Activated T-cell treated with anti-CD3 and anti-CD28 coated beads, Interleukin-2, amount 50 U/mL, for 72 hours (primary cell): Measurements from ENCODE around the gene SHROOM3. TPM values are rescaled to one million over a fixed set of nuclear protein-coding genes. Genes with fewer than 3 reads are reported as not detected.

Experiments used
- ATAC-seq, 2 donors: fragments of 150-1000 bp; cut with Tn5 transposase; replicated peaks in 1 of 2; 2 replicates each; pipeline ENCODE4 v1.10.0; 2021; ENCODE audit warnings: moderate library complexity in 2 of 2, mild to moderate bottlenecking in 1 of 2
- DNase-seq, 2 donors: peaks; one replicate each; pipeline ENCODE4 v3.0.0; 2021 to 2022; ENCODE audit warnings: mixed read lengths in 1 of 2
- H3K27ac Mint-ChIP-seq: one replicate; pipeline ENCODE4 v1.8.0; 2022; ENCODE audit warnings: mild to moderate bottlenecking, moderate library complexity, mixed read lengths
- H3K27me3 Mint-ChIP-seq: one replicate; pipeline ENCODE4 v1.8.0; 2022; ENCODE audit warnings: low read depth, mixed read lengths
- H3K36me3 Mint-ChIP-seq, 2 donors: one replicate each; pipeline ENCODE4 v1.8.0; 2022; ENCODE audit warnings: mixed read lengths in 2 of 2, mild to moderate bottlenecking in 1 of 2; ENCODE audit not compliant: insufficient read depth in 2 of 2
- H3K4me1 Mint-ChIP-seq: one replicate; pipeline ENCODE4 v1.8.0; 2022; ENCODE audit warnings: low read depth, mixed read lengths
- H3K4me3 Mint-ChIP-seq, 2 donors: one replicate each; pipeline ENCODE4 v1.8.0; 2022; ENCODE audit warnings: mild to moderate bottlenecking in 2 of 2, mixed read lengths in 2 of 2, moderate library complexity in 2 of 2
- H3K9me3 Mint-ChIP-seq, 2 donors: one replicate each; pipeline ENCODE4 v1.8.0; 2022; ENCODE audit warnings: mixed read lengths in 2 of 2
- total RNA-seq, 2 donors: library from RNA; stranded (reverse); gene quantifications; one replicate each; pipeline ENCODE4 v1.2.3, GENCODE V29; 2022

SHROOM3 gene
- total RNA-seq, 2 donors from 2014 or later = 0.09 to 0.10 TPM

DNA sequence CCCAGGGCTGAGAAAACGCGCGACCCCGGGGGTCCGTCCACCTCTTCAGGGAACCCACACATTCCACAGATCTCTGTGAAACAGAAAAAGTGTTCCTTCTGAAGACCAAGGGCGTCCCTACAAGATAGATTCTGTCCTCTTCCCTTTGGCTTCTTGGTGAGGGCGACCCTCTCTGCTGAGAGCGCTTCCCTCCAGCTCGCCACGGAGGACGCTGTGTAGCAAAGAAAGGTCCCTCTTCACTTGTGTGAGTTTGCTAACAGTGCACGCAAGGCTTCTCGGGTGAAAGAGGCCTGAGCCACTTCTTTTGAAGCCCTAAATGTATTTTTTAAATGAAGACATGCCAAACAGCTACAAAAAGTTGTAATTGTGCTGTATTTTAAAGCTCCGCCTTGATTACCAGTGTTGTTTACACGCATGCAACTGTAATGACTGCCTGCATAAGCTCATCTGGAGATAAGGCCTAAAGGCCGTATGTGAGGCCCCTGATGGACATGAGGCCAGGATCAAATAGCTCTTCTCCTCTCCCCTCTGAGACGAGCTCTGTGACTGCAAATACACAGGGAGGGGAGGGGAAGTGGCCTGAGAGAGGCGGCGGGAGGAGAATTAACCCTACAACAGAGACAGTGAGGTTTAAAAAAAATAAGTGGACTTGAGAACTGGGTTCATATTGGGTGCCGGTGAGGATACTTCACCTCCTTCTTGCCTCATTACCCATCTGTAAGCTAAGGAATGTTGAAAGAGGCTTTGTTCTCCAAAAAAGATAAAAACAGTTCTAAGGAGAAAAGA lies 367.4 kb downstream of the SHROOM3 start:
- peaks cover 50% of the 10 kb centered on the region for H3K27me3 Mint-ChIP-seq
- H3K4me1 Mint-ChIP-seq = peaks cover 12% of the 10 kb centered on the region
- no peak for ATAC-seq
- DNase-seq = no peak
- H3K9me3 Mint-ChIP-seq = peaks cover 2 to 3% of the 10 kb centered on the region in 2 donors
- no peak overlapping the region for H3K4me3 Mint-ChIP-seq
- peaks cover 2 to 3% of the 10 kb centered on the region in 2 donors for H3K36me3 Mint-ChIP-seq
- no peak overlapping the region for H3K27ac Mint-ChIP-seq

DNA sequence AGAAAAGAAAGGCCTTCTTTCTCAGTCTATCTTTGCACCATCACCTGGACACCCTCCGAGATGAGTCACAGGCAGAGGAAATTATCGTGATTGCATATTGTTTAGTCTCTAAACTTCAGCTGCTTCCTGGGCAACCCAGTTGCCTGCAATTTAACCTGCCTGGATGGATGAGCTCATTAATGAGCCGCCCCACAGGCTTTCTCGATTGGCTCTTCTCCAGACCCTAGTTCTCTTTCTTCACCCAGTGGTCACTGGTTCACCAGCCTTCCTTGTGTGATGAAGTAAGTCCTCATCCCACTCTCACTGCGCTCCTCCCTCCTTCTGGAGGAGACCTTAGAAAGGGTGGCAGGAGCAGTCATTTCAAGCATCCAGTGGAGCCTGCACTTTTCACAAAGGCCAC lies 368.5 kb downstream of the SHROOM3 start:
- H3K27me3 Mint-ChIP-seq = peaks cover 39% of the 10 kb centered on the region
- no peak overlapping the region for H3K27ac Mint-ChIP-seq
- ATAC-seq = no peak
- H3K4me3 Mint-ChIP-seq = no peak overlapping the region
- peaks cover 3 to 7% of the 10 kb centered on the region in 2 donors for H3K36me3 Mint-ChIP-seq
- peaks cover 12% of the 10 kb centered on the region for H3K4me1 Mint-ChIP-seq
- DNase-seq = no peak
- peaks cover 5 to 7% of the 10 kb centered on the region in 2 donors for H3K9me3 Mint-ChIP-seq

DNA sequence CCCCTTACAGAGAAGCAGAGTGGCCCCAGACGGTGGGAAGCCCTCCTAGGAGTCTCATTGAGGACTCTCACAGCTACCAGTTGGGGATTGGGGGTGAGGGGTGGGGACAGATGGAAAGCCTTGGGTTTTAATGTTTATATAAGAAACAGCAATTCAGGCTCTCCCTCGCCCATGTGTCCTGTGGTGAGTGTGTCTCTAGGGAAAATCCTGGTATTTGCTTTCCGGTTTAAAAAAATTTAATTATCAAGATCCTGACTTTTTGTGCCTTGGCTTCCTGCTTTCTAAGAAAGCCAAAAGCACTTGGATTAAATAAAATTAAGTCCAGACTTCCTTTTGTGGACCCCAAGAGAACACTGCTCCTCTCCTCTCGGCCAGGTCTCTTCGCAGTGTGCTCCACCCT lies 369.1 kb downstream of the SHROOM3 start:
- no peak for ATAC-seq
- peaks cover 3 to 10% of the 10 kb centered on the region in 2 donors for H3K36me3 Mint-ChIP-seq
- H3K27me3 Mint-ChIP-seq = peaks cover 34% of the 10 kb centered on the region
- no peak overlapping the region for H3K27ac Mint-ChIP-seq
- DNase-seq = no peak
- no peak overlapping the region for H3K4me3 Mint-ChIP-seq
- peaks cover 10% of the 10 kb centered on the region for H3K4me1 Mint-ChIP-seq
- H3K9me3 Mint-ChIP-seq = peaks cover 5 to 11% of the 10 kb centered on the region in 2 donors

DNA sequence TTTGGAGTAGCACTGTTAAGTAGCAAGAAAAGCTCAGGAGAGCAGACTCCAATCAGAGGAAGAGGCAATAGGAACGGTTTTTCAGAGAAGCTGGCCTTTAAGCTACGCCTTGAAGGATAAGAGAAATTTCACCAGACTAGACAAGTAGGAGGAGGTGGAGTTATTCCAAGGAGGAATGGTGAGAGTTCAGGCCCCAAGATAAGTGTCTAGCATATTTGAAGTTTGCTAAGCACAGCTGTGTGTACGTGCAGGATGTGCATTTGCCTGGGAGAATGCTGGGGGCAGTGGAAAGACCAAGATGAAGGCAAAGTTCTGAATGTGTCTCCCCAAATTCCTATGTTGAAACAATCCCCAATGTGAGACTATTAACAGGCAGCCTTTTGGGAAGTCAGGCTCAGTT lies 371.3 kb downstream of the SHROOM3 start:
- no peak for ATAC-seq
- no peak for DNase-seq
- Mint-ChIP-seq H3K4me1 (no peaks in the 10 kb centered on the region), H3K9me3 (peaks cover 5 to 13% of the 10 kb centered on the region in 2 donors), H3K27me3 (peaks cover 18% of the 10 kb centered on the region), H3K4me3 (no peak overlapping the region), H3K36me3 (peaks cover 5 to 12% of the 10 kb centered on the region in 2 donors), H3K27ac (no peak overlapping the region)

DNA sequence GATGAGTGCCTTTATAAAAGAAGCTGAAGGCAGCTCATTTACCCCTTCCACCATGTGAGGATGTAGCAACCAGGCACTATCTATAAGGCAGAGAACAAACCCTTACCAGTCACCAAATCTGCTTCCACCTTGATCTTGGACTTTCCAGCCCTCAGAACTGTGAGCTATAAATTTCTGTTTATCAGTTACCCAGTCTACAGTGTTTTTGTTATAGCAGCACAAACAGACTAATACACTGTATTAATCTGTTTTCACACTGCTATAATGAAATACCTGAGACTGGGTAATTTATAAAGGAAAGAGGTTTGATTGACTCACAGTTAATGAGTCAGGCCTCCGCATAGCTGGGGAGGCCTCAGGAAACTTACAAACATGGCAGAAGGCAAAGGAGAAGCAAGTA lies 371.7 kb downstream of the SHROOM3 start:
- peaks cover 5 to 13% of the 10 kb centered on the region in 2 donors for H3K9me3 Mint-ChIP-seq

GRCh38 chr4:76809594-76810305 lies 374.7 kb downstream of the SHROOM3 start:
- no peak for DNase-seq
- Mint-ChIP-seq H3K4me1 (no peaks in the 10 kb centered on the region), H3K36me3 (peaks cover 5 to 12% of the 10 kb centered on the region in 2 donors), H3K27ac (no peak overlapping the region), H3K4me3 (no peak overlapping the region), H3K9me3 (peaks cover 5 to 13% of the 10 kb centered on the region in 2 donors), H3K27me3 (peaks cover 13% of the 10 kb centered on the region)
- ATAC-seq = no peak

More for the DNA sequence above, 371.7 kb downstream of the SHROOM3 start:
- DNase-seq = no peak
- no peak overlapping the region for H3K4me3 Mint-ChIP-seq
- no peaks in the 10 kb centered on the region for H3K4me1 Mint-ChIP-seq
- no peak for ATAC-seq
- no peak overlapping the region for H3K27ac Mint-ChIP-seq
- H3K36me3 Mint-ChIP-seq = peaks cover 5 to 12% of the 10 kb centered on the region in 2 donors
- H3K27me3 Mint-ChIP-seq = peaks cover 21% of the 10 kb centered on the region

DNA sequence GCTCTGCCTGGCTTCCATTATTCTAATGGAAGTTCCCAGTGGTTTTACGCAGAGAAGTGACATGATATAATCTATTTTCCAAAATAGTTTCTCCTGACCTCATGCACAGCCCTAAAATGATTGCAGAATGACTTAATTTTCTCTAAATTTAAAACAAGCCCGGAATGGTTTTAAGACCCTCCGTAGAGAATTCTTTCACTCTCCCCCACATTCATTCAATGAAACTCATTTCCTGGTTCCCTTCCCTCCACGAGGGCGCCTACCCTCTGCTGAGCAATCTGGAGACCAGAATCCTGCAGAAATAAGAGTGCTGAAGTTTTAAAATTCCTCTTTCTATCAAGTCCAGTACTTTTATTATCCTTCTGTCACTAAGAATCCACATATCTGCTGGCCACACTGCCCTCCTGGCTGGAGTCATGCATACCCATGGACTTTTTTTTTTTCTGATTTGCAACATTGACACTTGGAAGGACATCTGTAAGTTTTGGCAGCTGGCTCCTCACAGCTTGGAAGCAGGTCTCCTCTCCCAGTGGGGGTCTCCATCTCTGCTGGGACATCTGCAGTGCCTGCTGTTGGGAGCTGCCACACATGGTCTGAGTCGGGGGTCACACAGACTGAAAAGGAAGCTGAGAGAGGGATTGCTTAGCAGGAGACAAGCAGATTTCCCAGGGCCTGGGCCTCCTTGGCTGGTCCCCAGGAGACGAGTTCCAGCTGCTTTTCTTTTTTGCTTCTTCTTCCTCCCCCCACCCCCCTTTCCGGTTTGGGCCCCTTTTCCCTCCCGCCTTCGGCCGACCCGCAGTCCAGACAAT lies 376.8 kb downstream of the SHROOM3 start:
- Mint-ChIP-seq H3K9me3 (peaks cover 6 to 14% of the 10 kb centered on the region in 2 donors), H3K27ac (no peak overlapping the region), H3K4me1 (no peaks in the 10 kb centered on the region), H3K4me3 (no peak overlapping the region), H3K27me3 (peaks cover 11% of the 10 kb centered on the region), H3K36me3 (peaks cover 4 to 9% of the 10 kb centered on the region in 2 donors)
- ATAC-seq (no peak), DNase-seq (no peak)

- H3K27ac Mint-ChIP-seq = no peak overlapping the region
- H3K4me1 Mint-ChIP-seq = no peaks in the 10 kb centered on the region
- DNase-seq = no peak
- H3K36me3 Mint-ChIP-seq = peaks cover 2 to 7% of the 10 kb centered on the region in 2 donors
- H3K27me3 Mint-ChIP-seq = peaks cover 11% of the 10 kb centered on the region
- H3K4me3 Mint-ChIP-seq = no peak overlapping the region
- peaks cover 4 to 9% of the 10 kb centered on the region in 2 donors for H3K9me3 Mint-ChIP-seq
- ATAC-seq = no peak
These were observed 378.0 kb downstream of the SHROOM3 start for GRCh38 chr4:76813070-76813469.

DNA sequence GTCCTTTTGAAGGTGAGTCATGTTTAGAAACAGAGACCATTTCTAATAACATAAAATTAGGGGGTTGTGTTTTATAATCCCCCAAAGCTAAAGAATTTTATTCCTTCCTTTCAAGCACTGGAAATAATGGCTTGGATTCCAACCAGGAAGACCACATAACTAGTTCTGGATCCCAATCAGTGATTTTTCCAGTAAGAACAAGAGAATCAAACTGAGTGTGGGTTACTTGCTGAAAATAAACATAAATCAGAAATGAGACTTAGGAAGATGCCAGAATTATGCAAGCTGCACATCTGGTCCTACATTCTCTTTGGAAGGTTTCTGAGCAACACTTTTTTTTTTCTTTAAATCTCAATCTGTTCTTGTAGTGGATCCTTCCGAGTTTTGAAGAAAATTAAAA lies 386.6 kb downstream of the SHROOM3 start:
- H3K27ac Mint-ChIP-seq = no peak overlapping the region
- H3K27me3 Mint-ChIP-seq = peaks cover 6% of the 10 kb centered on the region
- no peak overlapping the region for H3K4me3 Mint-ChIP-seq
- ATAC-seq = no peak
- H3K9me3 Mint-ChIP-seq = peaks cover 0 to 6% of the 10 kb centered on the region in 2 donors
- no peaks in the 10 kb centered on the region for H3K4me1 Mint-ChIP-seq
- H3K36me3 Mint-ChIP-seq = peaks cover 0 to 4% of the 10 kb centered on the region in 2 donors
- DNase-seq = no peak

DNA sequence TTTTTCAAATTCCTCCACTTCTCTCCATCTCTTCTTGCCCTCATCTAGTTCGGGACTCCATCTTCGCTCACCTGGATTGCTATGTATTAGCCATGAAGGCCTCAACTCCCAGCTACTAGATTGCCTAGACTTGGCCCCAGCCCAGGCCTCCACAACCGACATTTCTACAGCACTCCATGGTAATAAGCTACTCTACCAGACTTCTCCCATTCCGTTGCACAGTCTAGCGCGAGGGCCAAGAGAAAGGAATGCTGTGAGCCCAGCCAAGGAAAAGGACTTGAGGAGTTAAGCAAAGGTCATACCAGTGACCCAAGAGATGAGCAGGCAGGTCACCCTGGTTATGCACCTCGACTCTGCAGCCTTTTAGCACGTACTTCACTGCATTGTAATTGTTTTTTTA lies 387.3 kb downstream of the SHROOM3 start:
- Mint-ChIP-seq H3K36me3 (peaks cover 0 to 4% of the 10 kb centered on the region in 2 donors), H3K27me3 (peaks cover 6% of the 10 kb centered on the region), H3K27ac (no peak overlapping the region), H3K9me3 (peaks cover 0 to 6% of the 10 kb centered on the region in 2 donors), H3K4me1 (no peaks in the 10 kb centered on the region), H3K4me3 (no peak overlapping the region)
- DNase-seq (no peak), ATAC-seq (no peak)

DNA sequence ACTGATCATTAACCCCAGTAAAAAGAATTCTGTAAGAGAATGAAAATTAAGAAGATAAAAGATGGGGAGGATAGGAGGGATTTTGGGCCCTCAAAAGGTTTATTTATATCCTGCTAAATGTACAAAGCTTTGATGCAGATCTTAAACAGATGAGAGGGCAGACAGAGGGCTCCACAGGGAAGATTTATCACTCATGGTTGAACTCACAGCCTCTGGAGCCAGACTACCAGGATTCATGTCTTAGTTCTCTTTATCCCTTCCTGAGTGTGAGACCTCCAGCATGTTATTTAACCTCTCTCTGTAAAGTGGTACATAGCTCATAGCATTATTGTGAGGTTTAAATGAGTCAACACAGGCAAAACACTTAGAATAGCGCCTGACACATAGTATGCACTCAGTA lies 388.5 kb downstream of the SHROOM3 start:
- Mint-ChIP-seq H3K36me3 (peaks cover 4% of the 10 kb centered on the region in 2 donors), H3K9me3 (peaks cover 0 to 6% of the 10 kb centered on the region in 2 donors), H3K4me3 (no peak overlapping the region), H3K4me1 (no peaks in the 10 kb centered on the region), H3K27me3 (peaks cover 6% of the 10 kb centered on the region), H3K27ac (no peak overlapping the region)
- ATAC-seq = no peak
- DNase-seq = no peak

- ATAC-seq = no peak
- Mint-ChIP-seq H3K4me1 (no peaks in the 10 kb centered on the region), H3K27ac (no peak overlapping the region), H3K4me3 (no peak overlapping the region), H3K36me3 (peaks cover 0 to 4% of the 10 kb centered on the region in 2 donors), H3K9me3 (no peaks in the 10 kb centered on the region), H3K27me3 (no peaks in the 10 kb centered on the region)
- no peak for DNase-seq
These were observed 395.6 kb downstream of the SHROOM3 start for GRCh38 chr4:76830612-76830963.
